IPS-18c (cell line): ENCODE data around the gene TMEM170B.
A peak's percentile ranks its signal among the peaks of the same experiment; 100 is the strongest.

Experiments used
- H3K4me3 ChIP-seq: 2 replicates; pipeline ENCODE4 v1.7.0; 2013; ENCODE audit warnings: low read depth, mild to moderate bottlenecking, low read length, moderate library complexity; ENCODE audit not compliant: insufficient read depth
- H3K9me3 ChIP-seq: one replicate; pipeline ENCODE4 v1.6.1; 2013; ENCODE audit warnings: mild to moderate bottlenecking, low read length, moderate library complexity; ENCODE audit not compliant: control insufficient read depth, insufficient read depth

The TMEM170B gene, protein sequence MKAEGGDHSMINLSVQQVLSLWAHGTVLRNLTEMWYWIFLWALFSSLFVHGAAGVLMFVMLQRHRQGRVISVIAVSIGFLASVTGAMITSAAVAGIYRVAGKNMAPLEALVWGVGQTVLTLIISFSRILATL

DNA sequence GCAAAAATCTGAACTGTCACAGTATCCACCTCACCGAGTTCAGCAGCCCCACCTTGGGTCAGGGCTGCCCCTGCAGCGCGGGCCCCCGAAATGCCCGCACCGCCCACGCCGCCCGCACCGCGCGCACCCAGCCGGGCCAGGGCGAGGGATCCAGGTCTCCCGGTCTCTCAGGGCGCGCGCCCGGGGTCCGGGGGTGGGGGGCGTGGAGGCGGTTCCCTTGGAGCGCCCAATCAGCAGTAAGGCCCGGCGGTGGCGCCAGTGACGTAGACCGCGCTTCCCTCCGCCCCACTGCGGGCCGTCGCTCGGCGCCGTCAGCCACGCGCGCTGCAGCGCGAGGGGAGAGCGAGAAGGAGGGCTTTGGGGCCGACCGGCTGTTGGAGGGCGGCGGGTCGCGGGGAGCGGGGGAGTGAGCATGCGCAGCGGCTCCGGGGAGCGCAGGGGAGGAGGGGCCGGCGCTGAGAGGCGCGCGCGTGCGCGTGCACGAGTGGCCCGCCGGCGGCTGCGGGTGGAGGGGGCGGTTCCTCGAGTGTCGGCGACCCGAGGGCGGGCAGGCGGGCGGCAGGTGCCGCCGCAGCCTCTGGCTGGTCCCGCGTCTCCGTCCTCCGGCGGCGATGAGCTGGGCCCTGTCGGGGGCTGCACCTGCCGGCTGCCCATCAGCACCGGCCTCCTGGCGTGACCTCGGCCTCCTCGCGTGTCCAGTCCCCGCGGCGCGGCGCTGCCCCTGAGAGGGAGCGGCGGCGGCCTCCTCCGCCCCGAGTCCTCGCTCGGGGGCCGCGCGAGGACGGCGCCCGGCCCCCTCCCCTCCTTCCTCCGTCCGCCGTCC is at the start of gene TMEM170B:
TMEM170B (plus strand) TSS at position 521 of the 823 bp plus-strand sequence. CDS start 529 bp downstream, outside the sequence.
- H3K4me3 ChIP-seq = peak within 1 kb of the TSS; percentile 79
- H3K9me3 ChIP-seq = no peaks in the 10 kb centered on the region

DNA sequence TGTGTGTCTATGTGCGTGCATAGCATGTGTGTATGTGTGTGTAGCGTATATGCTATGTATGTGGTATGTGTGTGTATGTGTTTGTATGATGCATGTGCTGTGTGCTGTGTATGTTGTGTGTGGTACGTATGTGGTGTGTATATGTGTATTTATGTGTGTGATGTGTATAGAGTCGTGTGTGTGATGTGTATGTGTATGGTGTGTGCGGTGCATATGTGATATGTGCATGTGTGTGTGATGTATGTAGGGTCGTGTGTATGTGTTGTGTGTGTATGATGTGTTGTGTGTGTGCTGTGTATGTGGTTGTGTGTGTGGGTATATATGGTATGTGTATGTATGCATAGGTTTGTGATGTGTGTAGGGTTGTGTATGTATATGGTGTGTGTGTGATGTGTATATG is 46.6 kb upstream of the TMEM170B start:
- H3K4me3 ChIP-seq = no peak overlapping the region
- H3K9me3 ChIP-seq = no peaks in the 10 kb centered on the region

DNA sequence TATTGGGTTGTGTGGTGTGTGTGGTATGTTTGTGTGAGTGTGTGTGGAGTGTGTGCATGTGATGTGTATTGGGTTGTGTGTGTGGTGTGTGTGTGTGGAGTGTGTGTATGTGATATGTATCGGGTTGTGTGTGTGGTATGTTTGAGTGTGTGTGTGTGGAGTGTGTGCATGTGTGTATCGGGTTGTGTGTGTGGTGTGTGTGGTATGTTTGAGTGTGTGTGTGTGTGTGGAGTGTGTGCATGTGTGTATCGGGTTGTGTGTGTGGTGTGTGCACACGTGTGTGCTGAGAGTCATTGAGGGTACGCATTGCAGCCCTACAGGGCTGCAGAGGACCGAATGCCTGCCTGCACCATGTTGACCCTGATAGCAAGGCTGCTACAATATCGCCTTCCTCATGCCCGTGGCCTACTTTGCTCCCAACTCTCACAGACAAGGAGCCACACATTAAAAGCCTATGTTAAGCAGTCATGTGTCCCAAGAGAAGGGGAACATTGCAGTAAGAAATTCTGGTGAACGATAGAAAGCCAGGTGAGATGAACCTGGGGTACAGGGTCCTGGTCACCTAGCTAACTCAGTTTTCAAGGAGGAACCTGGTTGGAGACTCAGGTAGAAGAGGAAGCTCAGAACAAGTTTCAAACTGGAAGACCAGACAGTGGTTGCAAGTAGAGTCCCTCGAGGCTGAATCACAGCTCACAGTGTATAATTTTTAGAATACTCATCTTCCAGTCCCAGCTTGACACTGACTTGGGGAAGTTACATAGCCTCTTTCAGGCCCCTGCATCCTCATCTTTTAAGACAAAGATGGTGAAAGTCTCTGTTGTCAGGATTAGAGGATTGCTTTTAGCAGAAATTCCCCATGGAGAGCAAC is 45.7 kb upstream of the TMEM170B start:
- H3K9me3 ChIP-seq = no peaks in the 10 kb centered on the region
- H3K4me3 ChIP-seq = no peak overlapping the region

DNA sequence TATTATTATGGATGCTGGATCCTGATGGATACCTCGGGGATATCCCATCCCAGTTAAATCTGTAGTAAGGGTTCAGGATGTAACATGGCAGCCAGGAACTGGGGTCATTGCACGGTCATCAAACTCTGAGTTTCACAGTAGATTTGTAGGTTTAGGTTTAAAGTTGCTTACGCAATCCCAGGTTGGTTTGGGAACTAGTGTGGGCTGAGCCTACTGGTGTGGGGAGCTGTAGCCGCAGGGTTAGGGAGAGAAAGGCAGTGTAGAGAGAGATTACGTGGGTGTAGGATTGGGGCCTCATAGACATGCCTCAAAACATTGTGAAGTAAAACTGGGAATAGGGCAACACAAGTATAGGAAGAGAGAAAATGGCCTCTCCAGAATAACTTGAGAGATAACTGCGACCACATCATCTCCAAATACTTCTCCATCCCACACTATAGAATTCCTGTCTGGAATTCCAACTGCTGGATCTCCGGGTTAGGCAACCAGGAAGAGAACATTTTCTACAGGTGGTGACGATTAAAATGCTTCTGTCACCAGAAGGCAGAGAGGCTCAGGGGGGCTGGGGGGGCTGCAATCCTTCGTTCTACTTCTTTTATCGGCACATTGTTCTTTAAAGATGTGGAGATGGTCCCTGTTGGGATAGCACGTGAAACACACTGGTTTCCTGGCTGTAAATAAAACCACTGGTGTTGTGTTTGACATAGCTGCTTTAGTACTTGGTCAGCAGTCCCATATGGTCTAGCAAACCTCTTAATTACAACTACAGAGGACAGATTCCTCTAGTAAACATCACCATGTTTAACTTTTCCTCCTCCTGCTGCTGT is 44.9 kb upstream of the TMEM170B start:
- Histone ChIP-seq H3K9me3 (no peaks in the 10 kb centered on the region), H3K4me3 (no peak overlapping the region)

DNA sequence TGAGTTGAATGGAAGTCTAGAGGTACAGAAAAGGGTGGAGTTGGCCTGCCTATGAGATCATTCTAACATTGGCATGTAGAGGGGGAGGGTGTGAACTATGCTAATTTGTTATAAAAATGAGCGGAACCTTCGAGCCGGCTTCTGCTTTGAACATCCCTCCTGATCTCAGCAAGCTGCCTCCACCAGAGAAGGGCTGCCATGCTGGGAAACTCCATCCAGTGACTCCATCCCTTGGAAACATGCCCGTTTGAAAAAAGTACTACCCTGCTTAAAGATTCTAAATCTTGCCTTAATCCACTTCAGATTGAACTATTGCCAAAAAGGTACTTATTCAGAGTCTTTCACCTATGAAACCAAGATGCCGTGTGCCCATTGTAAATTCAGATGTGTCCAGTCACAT is 43.6 kb upstream of the TMEM170B start:
- no peaks in the 10 kb centered on the region for H3K9me3 ChIP-seq
- no peak overlapping the region for H3K4me3 ChIP-seq

DNA sequence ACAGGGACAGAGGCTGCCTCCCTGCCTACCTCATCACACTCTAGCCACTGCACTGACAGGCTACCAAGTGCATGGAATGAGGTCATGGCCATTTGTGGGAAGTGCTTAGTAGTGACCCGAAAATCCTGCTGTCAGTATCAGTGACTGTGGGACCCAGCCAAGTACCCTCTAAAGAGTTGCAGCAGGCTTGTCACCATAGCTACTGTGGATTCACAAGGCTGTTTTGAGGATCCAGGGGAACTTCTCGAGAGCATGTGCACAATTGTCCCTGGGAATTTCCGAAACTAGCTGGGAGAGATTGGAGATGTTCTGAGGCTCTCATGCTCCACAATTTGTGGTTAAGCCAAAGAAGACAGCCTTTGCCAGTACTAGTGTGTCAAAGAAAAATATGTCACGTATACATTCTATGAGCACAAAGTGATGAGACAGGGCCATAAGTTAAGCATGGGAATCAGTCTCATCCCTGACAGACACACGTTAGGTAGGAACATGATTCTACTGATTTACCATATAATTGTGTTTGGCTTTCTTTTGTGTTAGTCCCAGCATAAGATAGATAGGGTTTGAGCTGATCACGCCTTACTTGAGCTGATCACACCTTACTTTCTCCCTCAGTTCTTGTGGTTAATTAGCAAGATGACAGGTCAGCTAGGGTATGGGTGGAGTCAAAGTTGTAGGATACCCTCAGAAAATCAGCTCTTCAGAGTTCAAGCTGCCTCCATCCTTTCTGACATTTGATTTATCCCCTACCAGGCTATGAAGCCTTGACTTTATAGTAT is 42.6 kb upstream of the TMEM170B start:
- H3K9me3 ChIP-seq = no peaks in the 10 kb centered on the region
- H3K4me3 ChIP-seq = no peak overlapping the region

DNA sequence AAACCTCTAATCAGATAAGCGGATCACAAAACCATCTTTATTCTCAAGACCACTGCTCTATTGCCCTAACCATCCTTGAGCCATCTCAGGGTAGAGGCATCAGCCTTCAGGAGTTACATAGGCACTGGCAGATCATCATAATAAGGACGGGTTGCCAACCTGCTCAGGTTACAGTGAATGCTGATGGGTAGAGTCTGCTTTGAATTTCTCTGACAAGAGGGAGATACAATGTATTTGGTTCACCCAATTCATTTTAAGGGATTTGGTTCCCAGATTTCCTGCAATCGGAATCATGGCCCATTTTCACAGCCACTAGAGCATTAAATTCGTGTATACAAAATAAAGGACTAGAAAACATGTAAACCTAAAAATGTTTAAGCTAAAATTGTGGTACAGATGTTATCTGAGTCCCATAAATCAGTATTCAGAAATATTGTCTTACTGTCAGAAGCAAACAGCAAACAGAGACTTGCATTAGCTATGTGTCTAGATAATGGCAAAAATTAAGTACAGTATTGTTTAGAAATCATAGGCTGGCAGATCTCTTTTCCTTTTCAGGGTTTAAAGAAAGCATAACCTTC is 41.9 kb upstream of the TMEM170B start:
- no peak overlapping the region for H3K4me3 ChIP-seq
- H3K9me3 ChIP-seq = no peaks in the 10 kb centered on the region

DNA sequence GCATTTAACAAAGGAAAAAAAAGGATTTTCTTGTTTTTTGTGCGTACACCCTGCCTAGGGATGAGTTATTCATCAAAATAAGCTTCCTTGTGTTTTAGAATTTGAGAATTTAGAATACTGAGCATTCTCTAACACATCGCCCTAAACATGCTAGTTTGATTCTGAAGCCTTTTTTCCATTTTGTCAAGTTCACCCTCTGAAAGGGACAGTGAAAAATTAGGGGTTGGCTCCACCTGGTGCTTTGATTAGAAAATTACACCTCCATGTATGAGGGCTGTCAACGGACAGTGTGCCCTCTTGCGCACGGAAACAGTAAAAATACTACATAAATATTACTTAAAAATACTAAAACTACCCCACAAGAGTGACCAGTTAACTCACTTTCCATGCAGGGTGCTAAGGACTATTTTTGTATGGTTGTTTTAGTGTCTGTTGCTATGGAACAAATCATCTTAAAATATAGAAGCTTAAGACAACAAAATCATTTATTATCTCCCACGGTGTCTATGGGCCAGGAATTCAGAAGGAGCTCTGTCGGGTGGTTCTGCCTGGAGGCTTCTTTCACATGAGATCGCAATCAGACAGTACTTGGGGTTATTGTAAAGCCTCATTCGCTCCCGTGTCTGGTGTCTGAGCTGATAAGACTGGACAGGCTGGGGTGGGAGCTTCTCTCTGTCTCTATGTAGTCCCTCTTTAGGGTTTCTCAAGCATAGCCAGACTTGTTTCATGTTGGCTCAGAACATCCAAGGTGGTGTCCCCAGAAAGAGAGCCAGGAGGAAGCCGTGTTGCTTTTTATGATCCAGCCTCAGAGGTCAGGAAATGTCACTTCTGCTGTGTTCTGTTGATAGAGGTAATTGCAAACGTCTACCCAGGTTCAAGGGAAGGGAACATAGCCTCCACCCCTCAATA is 41.1 kb upstream of the TMEM170B start:
- H3K4me3 ChIP-seq = no peak overlapping the region
- H3K9me3 ChIP-seq = no peaks in the 10 kb centered on the region

DNA sequence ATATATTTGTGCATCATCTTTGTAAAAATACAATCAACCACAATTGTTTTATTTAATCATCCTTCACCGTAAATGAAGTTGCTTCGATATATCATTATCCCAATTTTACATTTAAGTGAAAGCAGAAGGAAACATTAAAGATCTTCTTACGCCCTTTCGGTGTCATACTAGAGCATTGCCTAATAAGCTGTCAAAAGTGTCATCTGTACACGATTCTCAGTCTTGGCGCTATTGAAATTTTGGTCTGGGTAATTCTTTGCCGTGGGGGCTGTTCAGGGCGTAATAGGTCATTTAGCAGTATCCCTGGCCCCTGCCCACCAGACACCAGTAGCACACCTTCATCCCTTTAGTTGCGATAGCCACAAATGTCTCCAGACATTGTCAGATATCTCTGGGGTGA is 40.4 kb upstream of the TMEM170B start:
- Histone ChIP-seq H3K9me3 (no peaks in the 10 kb centered on the region), H3K4me3 (no peak overlapping the region)

DNA sequence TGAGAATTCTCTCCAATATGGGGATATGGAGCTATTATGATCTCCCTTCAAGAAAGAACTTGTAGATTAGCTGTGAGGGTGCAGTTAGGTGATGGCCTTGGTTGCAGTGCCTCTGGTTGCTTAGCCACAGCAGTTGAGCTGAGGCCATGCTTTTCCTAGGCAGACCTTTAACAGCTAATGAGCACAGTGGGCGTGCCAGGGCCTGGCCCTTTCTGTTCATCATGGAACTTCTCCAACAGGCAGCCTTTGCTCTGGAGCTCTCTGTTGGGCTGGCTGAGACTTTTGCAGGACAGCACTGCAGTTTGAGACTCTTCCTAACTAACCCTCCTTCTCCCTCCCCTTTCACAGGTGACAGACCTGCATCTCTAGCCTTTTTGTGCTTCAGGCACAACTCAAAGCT is 39.7 kb upstream of the TMEM170B start:
- Histone ChIP-seq H3K4me3 (no peak overlapping the region), H3K9me3 (no peaks in the 10 kb centered on the region)

DNA sequence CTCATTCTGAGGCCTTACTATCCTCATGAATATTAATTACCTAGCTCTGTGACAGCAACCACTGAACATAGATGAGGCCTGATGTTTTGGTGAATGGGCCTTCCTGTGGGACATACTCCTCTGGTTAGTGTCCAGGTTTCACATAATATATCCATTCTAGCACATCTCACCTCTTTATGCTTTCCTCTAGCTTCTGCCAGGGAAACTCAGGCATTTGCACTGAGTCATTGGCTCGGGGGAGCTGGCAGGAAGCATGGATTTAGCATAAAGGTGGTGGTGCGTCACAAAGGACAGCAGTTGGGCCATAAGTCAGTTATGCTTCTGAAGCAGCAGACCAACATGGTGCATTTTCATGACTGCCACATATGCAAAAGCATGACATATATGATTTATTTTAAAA is 37.5 kb upstream of the TMEM170B start:
- H3K9me3 ChIP-seq = no peaks in the 10 kb centered on the region
- no peak overlapping the region for H3K4me3 ChIP-seq

DNA sequence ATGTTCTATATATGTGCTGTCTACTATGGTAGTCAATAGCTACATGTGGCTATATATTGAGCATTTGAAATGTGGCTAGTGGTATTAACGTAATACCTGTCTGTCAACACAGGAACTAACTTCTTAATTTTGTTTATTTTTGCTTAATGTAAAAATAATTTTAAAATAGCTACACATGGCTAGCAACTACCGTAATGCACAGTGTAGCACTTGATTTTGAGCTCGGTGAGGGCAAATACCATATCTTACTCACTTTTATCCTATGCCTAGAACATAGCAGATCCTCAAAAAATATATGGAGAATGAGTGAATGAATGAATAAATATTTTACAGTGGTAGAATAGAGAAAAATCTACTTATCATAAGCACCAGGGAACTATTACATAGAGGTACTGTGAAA is 28.1 kb upstream of the TMEM170B start:
- Histone ChIP-seq H3K4me3 (no peak overlapping the region), H3K9me3 (no peaks in the 10 kb centered on the region)

DNA sequence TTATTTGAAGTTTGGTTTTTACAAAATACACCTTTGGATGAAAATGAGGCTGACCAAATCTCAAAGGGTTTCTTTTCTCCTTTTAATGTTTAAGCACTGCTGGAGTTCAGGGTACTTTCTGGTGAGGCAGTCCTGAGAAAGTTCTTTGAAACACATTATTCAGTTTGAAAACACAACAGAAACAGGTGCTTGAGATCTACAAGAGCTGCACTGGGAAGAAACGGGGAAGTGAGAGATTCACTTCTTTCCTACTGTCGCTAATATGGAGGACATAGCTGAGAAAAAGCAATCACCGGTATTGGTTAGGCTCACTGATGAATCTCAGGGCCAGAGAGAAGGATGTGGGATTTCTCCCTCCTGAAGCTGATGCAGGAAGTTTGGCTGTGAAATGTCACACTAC is 22.9 kb upstream of the TMEM170B start:
- Histone ChIP-seq H3K4me3 (no peak overlapping the region), H3K9me3 (no peaks in the 10 kb centered on the region)

DNA sequence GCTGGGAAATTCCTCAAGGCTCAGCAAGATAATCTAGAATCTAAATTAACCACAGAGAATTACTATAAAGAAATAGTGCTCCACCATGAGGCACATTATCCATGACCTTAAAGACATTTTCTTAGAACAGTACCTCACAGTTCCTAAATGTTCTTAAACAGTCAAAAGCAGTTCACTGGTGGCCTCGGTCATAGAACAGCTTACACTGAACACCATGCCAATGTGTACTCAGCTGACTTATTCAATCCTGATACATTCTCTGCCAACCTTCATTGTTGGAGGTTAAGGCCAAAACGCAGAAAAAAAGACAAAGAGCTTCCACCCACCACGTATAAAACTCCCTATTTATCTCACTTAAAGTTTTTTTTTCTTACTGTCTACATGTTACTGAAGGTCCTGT is 21.8 kb upstream of the TMEM170B start:
- H3K4me3 ChIP-seq = no peak overlapping the region
- no peaks in the 10 kb centered on the region for H3K9me3 ChIP-seq

DNA sequence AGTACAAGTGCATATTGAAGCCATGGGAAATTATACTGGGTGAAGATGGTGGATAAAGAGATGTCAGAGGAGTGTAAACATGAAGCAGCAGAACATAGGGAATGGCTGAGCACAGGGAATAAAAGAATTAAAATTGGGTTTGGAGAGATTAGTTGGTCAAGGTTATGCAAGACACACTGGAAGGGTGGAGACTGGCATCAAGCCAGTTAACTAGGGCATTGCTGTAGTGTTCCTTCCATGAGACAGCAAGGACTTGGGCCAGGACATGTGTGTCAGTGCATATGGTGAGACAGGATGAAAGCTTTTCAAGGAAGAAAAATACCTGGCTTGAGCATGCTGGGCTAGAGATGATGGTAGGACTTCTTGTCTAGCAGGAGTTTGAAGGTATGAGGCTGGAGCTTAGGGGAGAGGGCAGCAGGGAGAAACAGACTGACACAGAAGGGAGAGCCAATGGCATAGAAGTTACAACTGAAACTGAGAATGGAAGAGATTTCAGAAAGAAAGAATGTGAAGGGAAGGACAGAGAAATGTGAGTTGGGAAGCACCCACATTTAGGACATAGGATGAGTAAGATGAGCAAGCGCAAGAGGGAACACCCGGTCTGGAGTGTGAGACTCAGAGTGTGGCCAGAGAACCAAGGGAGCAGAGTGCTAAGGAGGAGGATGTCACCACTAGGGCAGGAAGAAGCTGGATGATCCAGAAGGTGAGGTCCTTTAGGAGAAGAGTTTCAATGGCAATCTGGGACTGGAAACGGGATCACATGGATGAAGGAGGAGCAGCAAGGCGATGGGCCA is 14.5 kb upstream of the TMEM170B start:
- no peaks in the 10 kb centered on the region for H3K9me3 ChIP-seq
- H3K4me3 ChIP-seq = no peak overlapping the region
